HG02642 (cell line): ENCODE measurements around the gene KLRC3.
"Not testable (repeated sequence)": the region's sequence is repeated elsewhere in the genome, so short reads cannot be mapped to it uniquely, and the experiment has no call there.

Source experiments
- ATAC-seq: cut with Tn5 transposase; IDR thresholded peaks from one replicate; pipeline ENCODE4 v1.9.1; 2021; ENCODE audit warnings: mild to moderate bottlenecking; ENCODE audit not compliant: unreplicated experiment, poor library complexity

KLRC3 gene

DNA sequence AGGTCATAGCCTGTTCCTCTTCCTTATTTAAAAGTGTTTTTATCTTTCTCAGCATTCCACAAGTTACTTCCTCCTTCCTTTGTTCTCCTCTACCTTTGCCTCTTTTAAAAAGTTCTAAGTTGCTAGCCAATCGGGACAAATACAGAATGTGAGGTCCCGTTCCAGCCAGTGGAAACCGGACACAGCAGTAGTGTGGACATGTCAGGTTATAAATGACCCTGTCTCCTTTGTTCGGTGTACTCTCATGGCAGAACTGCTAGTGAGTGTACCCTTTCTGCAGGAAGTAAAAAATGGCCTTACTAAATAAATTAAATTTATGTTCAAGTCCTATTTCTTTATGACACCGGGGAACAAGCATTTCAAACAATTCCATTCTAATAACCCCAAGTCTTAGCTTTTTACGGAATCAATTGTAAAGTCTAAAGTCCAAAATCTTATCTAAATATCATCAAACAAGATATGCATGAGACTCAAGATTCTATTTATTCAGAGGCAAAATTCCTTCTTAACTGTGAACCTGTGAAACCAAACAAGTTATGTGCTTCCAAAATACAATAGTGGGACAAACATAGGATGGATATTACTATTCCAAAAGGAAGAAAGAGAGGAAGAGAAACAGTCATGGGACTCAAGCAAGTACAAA lies 48.4 kb downstream of the KLRC3 start:
- ATAC-seq: not testable (repeated sequence)

DNA sequence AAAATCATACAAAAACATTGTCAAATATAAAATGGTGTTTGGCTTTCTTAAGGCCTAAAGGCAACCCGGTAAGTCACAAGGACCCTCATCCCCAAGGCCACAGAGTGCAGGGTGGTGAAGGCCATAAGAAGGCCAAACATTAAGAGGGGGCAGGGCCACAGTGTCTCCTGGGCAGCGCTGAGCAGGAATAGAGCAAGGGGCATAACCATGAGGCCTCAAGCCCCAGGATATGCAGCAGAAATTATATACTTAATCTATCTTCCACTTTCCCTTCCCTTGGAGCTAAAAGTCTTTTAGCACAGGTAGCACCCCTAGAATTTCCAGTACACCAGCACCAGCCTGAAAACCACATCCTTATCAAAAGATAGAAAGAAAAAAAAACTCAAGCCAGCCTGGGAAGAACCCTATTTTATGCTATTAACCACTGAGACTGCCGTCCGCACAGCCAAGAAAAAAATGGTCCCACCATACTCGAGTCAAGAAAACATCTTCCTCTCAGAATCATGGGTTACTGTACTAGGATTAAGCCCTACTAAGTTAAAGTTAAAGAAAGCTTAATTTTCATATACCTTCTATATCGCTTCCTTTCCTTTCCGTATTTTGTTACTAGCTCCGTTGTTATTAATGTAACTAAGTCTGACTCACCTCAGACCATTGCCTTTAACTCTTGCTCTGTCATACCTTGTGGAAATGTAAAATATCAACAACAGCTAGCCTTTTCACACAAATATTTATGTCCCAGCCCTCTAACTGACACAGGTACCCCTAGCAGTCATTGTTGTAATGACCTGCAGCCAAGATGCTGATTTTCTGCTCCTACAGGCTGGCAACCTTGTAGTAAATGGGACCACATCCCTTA lies 50.6 kb downstream of the KLRC3 start:
- ATAC-seq: no peak

DNA sequence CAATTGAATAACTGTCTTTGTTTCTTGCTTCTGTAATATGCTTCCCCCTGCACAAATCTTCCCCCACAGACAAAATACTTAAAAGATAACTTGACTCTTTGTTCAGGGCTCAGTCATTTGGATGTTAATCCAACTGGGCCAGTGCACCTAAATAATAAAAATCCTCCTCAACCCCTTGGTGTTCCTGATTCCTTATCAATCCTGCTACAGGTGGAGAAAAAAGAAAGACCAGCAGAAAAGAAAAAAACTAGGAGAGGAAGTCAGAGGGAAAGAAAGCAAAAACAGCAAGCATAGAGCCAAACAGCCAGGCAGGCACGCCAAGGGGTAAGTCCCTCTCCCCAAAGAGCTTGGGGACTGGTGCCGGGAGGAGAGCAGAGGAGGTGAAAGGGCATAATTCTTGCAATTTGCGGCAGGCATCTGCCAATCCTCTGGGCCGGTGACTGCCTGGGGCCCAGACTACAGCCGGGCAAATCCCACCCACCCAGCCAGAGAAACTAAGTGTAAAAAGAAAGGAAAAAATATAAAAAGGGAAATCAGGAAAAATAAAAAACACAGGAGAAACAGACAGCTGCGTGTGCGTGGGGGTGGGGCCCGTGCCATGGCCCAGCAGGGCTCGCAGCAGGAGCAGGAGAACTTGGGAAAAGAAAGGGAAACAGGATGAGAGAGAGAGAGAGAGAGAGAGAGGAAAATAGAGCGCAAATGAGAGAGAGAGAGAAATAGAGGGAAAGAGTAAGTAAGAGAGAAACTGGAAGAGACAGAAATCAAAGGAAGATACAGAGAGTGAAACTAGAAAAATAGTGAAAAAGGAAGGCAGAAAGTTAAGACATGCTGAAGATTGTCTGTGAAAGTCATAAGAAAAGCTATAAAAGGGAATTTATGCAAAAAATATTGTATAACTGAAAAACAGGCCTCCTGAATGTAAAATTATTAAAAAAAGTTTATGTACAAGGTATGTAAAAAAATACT lies 51.9 kb downstream of the KLRC3 start:
- no peak for ATAC-seq

DNA sequence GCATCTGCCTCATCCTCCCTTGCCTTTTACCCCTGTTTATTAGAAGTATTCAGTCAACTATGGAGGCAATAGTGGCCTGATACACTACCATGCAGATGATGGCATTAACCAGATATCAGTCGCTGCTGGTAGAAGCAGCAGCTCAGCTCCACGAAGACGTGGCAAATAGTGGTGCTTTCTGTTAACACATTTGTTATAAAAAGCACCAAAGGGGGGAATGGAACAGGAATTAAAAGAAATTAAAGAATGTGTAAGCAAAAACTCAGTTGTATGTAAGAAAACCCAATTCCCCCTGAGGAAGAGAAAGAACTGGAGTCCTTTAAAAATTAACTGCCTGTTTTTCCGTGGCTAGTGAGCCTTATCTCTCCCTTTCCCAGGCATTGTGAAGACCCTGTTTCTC lies 52.7 kb downstream of the KLRC3 start:
- not testable (repeated sequence) for ATAC-seq

DNA sequence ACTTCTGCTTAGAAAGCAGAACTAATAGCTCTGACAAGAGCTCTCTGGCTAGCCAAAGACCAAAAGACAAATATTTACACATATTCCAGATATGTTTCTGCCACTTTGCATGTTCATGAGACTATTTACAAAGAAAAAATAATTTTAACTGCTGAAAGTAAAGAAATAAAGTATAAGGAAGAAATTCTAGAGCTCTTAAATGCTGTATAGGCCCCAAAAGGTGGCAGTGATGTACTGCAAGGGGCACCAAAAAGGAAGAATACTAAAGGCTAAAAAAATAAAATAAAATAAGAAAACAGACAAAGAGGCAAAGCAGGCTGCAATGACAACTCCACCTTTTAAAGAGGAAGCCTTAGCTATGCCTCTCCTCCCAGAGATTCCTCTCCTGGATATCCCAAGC lies 53.5 kb downstream of the KLRC3 start:
- ATAC-seq: no peak

DNA sequence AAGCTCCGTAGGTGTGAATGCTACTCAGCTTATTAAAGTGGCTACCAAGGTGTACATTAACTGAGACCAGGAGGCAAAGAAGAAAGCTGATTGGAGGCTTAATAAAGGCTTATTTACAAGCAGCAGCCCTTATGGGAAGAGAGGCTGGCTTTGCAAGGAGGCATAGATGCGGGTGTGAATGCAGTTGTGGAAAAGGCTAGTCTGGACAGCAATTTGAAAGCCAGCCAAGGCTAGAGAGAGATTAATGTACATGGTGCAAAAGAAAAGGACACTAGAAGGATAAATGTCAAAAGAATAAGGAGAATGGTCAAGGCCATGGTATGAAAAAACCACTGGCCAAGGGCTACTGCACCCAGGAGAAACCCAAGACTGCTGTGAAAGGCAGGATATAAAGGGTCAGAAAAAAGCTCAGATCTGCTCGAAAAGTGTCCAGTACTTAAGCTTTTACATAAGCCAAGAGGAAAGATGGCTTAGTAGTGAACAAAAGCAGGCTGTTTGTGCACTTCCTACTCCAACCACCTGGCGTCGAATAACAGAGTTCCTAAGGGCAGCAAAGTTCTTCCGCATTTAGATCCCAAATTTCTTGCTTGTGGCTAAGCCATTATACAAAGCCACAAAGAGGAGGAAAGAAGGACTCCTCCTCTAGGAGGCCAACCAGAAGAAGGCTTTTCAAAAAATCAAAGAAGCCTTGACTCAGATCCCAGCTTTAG lies 54.5 kb downstream of the KLRC3 start:
- no peak for ATAC-seq

DNA sequence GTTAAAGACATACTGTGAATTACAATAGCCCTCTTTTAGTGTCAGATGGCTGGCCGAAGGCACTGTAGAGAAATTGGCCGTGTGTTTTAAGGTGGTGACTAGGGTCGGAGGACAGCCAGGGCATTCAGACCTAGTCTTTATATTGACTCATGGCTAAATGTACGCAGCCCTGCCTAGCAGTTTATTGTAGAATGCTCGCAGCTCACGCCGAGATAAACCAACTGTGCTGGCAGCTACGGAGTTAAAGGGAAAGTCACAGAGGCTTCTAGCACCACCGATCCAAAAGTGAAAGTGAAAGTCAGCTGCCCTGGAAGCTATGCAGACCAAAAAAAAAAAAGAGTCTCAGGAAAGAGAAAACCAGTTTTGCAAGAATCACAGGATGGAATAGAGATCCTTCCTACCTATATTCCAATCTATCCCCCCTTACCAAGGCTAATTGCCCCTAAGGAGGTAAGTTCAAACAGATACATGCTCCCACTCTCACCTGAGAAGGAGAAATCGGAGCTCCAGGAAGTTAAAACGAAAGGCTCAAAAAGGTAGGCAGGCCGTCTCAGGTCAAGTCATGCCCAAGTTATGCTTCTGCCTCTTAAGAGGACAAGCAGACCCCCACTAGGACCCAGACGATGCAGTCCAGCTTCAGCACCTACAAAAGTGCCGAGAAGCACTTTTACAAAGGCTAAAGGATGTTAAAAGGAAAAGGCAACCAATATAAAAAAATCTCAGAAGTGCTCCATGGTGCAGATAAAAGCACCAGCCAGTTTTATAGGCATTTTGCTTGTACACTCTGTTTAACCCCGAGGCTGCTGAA lies 55.4 kb downstream of the KLRC3 start:
- ATAC-seq: peak; percentile 60

DNA sequence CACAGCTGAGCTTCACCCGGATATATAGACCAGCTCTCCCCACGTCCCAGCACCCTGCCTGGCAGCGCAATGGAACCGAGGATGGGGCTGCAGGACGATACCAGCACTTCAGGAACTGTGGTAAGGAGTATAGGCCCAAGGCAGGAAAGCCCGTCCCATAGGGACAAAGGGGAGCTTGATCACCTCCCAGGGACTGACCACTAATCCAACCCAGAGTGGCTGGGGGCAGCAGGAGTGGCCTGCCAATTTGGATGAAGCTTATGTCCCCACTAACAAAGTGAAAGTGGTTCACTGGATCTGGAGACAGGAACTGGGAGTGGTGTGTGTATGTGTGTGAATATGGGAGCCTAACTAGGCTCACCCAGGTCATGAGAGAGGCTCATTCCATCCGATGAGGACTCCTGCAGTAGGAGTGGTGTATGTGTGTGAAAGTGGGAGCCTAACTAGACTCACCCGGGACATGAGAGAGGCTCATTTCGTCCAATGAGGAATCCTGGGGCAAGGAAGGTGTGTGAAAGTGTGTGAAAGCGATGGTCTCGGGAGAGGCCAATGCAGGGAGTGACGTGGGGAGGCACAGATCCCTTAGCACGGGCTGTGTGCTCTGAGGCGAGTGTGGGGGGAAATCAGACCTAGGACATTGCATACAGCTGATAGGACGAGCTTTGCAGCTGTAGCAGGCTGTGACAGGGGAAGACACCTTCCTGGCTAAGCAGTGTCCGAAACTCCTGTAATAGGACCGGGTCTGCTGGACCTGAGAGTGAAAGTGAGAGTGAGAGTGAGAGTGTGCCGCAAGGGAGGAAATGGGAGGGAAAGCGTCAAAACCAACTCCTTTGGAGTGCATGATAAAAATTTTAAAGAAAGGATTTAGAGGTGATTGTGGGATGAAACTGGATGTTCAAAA lies 56.2 kb downstream of the KLRC3 start:
- peak; percentile 90 for ATAC-seq

DNA sequence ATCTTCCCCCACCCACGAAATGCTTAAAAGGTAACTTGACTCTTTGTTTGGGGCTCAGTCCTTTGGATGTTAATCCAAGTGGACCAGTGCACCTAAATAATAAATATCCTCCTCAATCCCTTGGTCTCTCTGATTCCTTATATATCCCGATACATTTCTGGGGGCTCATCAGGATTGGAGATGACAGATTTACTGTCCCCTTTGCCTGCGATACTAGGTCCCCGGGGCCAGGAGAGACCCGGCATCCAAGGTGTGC lies 56.8 kb downstream of the KLRC3 start:
- ATAC-seq: no peak

DNA sequence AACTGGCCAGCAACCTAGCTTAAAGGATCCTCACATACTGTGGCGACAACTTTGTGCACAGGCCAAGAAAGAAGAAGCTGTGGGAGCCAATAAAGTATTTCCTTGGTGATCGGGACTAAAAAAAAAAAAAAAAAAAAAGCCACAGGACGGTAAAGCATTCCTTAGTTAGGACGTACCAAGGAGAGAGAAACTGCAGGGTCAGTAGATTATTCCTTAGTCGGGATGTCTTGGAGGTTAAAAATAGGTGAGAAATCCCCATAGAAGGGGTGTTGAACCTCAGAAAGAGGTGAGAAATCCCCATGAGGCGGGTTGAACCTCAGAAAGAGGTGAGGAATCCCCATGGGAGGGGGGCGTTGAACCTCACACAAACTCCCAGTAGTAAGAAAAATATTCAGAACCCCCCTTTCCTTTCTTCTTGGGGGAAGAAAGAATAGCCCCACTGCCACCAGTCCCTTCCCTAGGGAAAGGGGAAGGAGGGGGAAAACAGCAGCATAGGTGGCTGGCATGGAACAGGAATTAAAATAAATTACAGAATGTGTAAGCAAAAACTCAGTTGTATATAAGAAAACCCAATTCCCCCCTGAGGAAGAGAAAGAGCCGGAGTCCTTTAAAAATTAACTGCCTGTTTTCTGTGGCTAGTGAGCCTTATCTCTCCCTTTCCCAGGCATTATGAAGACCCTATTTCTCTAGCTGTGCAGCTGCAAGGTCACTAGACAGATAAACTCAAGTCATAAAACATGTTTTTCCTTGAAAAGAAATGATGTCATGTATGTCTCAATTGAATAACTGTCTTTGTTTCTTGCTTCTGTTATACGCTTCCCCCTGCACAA lies 57.4 kb downstream of the KLRC3 start:
- ATAC-seq: no peak

DNA sequence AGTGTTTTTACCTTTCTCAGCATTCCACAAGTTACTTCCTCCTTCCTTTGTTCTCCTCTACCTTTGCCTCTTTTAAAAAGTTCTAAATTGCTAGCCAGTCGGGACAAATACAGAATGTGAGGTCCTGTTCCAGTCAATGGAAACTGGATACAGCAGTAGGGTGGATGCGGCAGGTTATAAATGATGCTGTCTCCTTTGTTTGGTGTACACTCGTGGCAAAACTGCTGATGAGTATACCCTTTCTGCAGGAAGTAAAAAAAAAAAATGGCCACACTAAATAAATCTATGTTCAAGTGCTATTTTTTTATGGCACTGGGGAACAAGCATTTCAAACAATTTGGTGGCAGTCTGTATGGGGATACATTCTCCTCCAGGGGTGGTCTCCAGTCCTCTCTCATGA lies 58.1 kb downstream of the KLRC3 start:
- ATAC-seq: no peak
